ENCODE measurements around the gene USP21. TPM values are rescaled to one million over a fixed set of nuclear protein-coding genes. Genes with fewer than 3 reads are reported as not detected.

The USP21 gene
- total RNA-seq, 1 experiment from 2014 or later = 40.9 TPM

DNA sequence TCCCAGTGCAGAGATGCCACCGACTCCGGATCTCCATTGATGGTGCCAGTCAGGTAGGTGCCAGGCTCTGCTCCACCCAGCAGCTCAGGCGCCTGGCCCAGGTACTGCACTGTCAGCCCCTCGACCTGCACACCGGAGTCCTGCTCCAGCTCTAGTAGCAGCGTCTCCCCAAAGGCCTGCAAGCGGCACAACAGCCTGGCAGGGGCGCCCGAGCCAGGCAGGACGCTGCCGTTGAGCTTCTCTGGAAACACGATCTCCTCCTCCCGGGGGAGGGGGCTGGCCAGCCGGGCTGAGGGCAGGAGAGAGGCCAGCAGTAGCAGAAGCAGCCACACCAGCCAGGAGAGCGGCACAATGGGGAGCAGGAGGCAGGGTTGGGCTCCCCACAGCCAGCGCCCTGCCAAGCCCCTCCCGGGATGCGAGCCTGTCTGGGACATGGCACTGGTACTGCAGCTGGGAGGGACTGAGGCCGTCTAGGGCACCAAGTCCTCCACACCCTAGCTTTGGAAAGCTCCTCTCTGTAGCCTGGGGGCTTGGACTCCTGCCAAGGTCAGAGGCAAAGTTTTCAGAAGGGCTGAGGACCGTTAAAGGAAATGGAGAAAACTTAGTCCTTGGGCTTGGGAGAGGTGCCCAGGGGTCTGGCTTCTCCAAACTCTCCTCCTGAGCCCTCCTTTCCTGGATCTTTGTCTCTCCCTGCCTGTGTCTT is 39.0 kb downstream of the USP21 start:
- Mint-ChIP-seq H3K27me3 (ENCODE audit: unreplicated experiment) (peaks cover 25% of the 10 kb centered on the region), H3K4me3 (ENCODE audit: low read depth, unreplicated experiment) (no peak overlapping the region), H3K9me3 (ENCODE audit: low read depth, unreplicated experiment) (no peaks in the 10 kb centered on the region), H3K36me3 (ENCODE audit: insufficient read depth, unreplicated experiment) (peaks cover 14% of the 10 kb centered on the region), H3K4me1 (ENCODE audit: low read depth, unreplicated experiment) (peaks cover 38% of the 10 kb centered on the region), H3K27ac (ENCODE audit: unreplicated experiment) (no peak overlapping the region)
- intact Hi-C loops (cut with micrococcal nuclease; ENCODE audit: unreplicated experiment) = no loop called here
- no TSS peak for BruUV-seq (replicated peaks)
- peak; percentile 37 for DNase-seq
- CTCF ChIA-PET = interaction anchor here (0.6 kb wide), 1 partner anchor 10 kb away, joined by 3 read pairs; no protein-coding TSS in a partner anchor
- no peak for TF ChIP-seq CTCF (IDR thresholded peaks at IDR 0.05; ENCODE audit: unreplicated experiment)

DNA sequence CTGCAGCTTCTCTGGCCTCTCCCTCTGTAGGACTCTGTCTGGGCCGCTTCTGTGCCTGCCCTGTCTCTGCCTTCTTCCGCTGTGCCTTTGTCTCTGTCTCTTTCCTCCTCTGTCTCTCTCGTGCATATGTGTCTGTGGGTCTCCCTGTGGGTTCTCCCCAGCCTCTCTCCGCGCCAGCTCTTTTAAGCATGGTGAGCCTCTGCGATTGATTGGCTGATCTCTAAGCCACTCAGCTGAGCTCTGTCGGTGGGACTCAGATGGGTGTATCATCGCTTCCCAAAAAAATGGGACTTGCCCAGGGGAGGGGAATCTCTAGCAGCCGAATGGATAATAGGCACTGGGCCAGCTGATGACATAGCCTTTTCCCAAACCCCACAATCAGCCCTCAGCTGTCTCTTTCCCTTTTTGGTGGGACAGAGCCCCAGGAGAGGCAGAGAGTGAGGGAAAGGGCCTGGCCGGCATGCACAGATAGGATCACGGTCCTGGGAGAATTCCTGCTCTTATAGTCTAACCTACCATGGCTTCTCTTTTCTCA is 39.7 kb downstream of the USP21 start, which contains the start of gene ADAMTS4:
TSS of gene ADAMTS4 (minus strand) at position 158 of the 535 bp plus-strand sequence. CDS start 427 bp downstream, outside the sequence.
- intact Hi-C loops (cut with micrococcal nuclease; ENCODE audit: unreplicated experiment) = no loop called here
- Mint-ChIP-seq H3K36me3 (ENCODE audit: insufficient read depth, unreplicated experiment) (peaks cover 14% of the 10 kb centered on the region), H3K4me3 (ENCODE audit: low read depth, unreplicated experiment) (no peak within 1 kb of the TSS), H3K27me3 (ENCODE audit: unreplicated experiment) (peaks cover 25% of the 10 kb centered on the region), H3K27ac (ENCODE audit: unreplicated experiment) (peak within 1 kb of the TSS; percentile 40), H3K4me1 (ENCODE audit: low read depth, unreplicated experiment) (peaks cover 41% of the 10 kb centered on the region), H3K9me3 (ENCODE audit: low read depth, unreplicated experiment) (no peaks in the 10 kb centered on the region)
- CTCF ChIA-PET = interaction anchor here (0.6 kb wide), 1 partner anchor 11 kb away, joined by 3 read pairs; no protein-coding TSS in a partner anchor
- no peak for TF ChIP-seq CTCF (IDR thresholded peaks at IDR 0.05; ENCODE audit: unreplicated experiment)
- no TSS peak for BruUV-seq (replicated peaks)
- DNase-seq = no peak

GRCh38 chr1:161199506-161200139 is 40.3 kb downstream of the USP21 start:
- H3K4me1 Mint-ChIP-seq (ENCODE audit: low read depth, unreplicated experiment) = peaks cover 47% of the 10 kb centered on the region
- no peak for TF ChIP-seq CTCF (IDR thresholded peaks at IDR 0.05; ENCODE audit: unreplicated experiment)
- H3K4me3 Mint-ChIP-seq (ENCODE audit: low read depth, unreplicated experiment) = no peak overlapping the region
- H3K9me3 Mint-ChIP-seq (ENCODE audit: low read depth, unreplicated experiment) = no peaks in the 10 kb centered on the region
- H3K27ac Mint-ChIP-seq (ENCODE audit: unreplicated experiment) = no peak overlapping the region
- H3K36me3 Mint-ChIP-seq (ENCODE audit: insufficient read depth, unreplicated experiment) = peaks cover 14% of the 10 kb centered on the region
- BruUV-seq (replicated peaks) = no TSS peak
- intact Hi-C loops (cut with micrococcal nuclease; ENCODE audit: unreplicated experiment) = loop anchor here (10.0 kb wide), 1 partner anchor 545 kb away; the partner anchor contains the start of gene DUSP12
- H3K27me3 Mint-ChIP-seq (ENCODE audit: unreplicated experiment) = peaks cover 25% of the 10 kb centered on the region
- CTCF ChIA-PET = no interaction called here
- DNase-seq = no peak

- no TSS peak for BruUV-seq (replicated peaks)
- CTCF ChIA-PET = interaction anchor here (0.6 kb wide), 1 partner anchor 172 kb away, joined by 4 read pairs; no protein-coding TSS in a partner anchor
- peaks cover 48% of the 10 kb centered on the region for H3K4me1 Mint-ChIP-seq (ENCODE audit: low read depth, unreplicated experiment)
- no peak for TF ChIP-seq CTCF (IDR thresholded peaks at IDR 0.05; ENCODE audit: unreplicated experiment)
- H3K27ac Mint-ChIP-seq (ENCODE audit: unreplicated experiment) = no peak overlapping the region
- peaks cover 14% of the 10 kb centered on the region for H3K36me3 Mint-ChIP-seq (ENCODE audit: insufficient read depth, unreplicated experiment)
- H3K27me3 Mint-ChIP-seq (ENCODE audit: unreplicated experiment) = peaks cover 25% of the 10 kb centered on the region
- no peak overlapping the region for H3K4me3 Mint-ChIP-seq (ENCODE audit: low read depth, unreplicated experiment)
- no peak for DNase-seq
- intact Hi-C loops (cut with micrococcal nuclease; ENCODE audit: unreplicated experiment) = loop anchor here (10.0 kb wide), 1 partner anchor 544 kb away; the partner anchor contains the start of gene DUSP12
- H3K9me3 Mint-ChIP-seq (ENCODE audit: low read depth, unreplicated experiment) = no peaks in the 10 kb centered on the region
Observed at GRCh38 chr1:161200421-161200991, 41.2 kb downstream of the USP21 start.
